Suppressor macrophage treated with lipopolysaccharide for 1 hour (primary cell): ENCODE measurements around the gene TBC1D5.
"Not testable (repeated sequence)": the region's sequence is repeated elsewhere in the genome, so short reads cannot be mapped to it uniquely, and the experiment has no call there.

Experiments
- DNase-seq, 3 donors: peaks; one replicate each; pipeline ENCODE4 v3.0.0-alpha.2; 2020 to 2022

The TBC1D5 gene

DNA sequence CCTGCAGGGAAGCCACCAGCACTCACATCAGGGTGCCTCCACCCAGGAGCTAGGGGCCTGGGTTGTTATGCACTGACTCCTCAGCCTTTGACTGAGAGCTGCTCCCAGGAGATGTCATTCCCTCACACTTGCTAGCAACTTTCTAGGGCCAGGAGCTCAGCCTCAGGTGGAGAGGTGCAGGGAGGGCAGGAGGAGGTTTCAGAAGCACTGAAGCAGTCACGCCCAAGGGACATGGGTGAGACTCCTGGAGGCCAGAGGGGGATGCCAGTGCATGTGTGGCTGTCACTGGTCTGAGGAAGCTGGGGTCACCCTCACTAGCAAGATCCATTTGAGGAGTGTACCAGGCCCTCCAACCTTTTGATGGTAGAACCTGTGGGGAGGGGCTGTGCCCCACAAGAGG is 586.5 kb downstream of the TBC1D5 start:
- DNase-seq, result no peak

DNA sequence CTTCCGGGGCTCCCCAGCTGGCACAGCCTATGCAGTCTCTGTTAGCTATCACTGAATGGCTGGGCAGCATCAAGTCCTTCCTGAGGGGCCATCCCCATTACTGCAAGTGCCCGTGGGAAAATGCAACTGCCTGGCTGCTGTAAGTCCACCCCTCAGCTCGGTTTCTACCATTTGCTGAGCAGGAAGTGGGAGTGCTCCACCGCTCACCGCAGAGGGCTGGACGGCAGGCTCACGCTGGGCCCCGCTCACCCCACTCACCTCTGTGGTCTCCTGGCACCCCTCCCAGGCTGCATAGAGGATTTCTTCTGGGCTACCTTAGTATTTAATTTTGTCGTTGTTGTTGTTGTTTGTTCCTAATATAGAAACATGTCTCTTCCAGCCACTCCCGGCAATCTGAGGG is 587.5 kb downstream of the TBC1D5 start:
- DNase-seq, result no peak

DNA sequence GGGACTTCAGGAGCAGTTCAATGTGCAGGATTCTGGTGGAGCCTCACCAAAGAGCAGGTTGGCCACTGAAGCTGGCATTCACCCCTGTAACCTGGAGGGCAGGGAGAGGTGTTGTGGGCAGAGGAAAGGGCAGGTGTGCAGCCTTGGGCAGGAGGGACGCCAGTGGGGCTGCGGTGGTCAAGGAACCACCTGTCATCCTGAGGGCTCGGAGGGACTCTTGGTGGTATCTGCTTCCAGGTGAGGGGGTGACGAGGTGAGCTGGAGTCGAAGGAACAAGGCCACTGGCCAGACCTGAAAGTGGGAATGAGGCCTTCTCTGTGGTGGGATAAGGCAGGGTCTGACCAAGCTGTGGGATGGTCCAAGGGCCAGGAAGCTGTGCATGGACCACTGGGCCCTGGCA is 588.2 kb downstream of the TBC1D5 start:
- no peak for DNase-seq

DNA sequence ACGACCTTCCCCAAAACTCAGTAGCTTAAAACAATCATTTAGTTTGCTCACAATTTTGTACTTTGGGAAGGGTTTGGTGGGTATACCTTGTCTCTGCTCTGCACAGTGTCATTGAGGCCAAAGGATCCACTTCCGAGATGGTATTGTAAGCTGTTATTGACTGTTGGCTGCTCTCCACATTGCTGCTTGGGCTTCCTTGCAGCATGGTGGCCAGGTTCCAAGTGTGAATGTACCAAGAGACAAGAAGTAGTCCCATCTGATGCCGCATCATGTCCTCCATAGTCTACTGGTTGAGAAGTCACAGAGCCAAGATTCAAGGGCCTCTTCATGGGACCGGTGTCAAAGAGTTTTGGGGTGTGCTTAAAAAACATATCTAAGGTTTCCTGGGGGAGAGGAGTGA is 589.2 kb downstream of the TBC1D5 start:
- DNase-seq, result no peak

DNA sequence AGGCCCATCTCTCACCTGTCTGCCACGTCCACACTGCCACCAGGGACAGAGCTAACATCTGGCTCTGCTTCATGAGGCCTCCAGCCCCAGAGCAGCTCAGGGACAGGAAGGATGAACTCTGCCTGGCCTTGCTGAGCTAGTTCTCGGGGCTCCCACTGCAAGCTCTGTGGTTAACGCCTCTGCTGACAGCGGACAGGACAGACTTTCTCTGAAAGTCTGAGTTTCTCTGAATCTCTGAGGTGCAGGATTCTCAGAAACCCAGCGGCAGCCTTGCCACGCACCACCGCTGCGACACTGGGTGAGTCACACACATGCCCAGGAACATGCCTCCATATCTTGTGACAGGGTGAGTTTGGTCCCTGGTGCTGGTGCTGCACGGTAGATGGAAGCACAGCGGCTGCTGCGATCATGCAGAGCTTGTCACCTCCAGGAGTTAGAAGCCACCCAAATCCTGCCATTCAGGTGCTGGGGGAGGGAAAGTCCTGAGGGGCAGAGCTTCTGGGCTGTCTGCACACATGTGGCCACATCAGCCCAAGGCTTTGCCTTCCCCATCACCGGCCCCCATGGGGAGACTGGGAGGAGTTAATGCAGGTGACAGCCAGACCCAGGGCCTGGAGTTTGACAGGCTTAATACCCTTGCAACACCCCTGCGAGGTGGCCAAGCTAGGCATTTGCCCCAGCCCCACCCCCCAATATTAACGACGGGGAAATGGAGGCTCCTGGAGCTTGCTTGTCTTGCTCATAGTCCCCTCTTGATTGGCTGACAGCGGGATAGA is 590.6 kb downstream of the TBC1D5 start:
- no peak for DNase-seq

DNA sequence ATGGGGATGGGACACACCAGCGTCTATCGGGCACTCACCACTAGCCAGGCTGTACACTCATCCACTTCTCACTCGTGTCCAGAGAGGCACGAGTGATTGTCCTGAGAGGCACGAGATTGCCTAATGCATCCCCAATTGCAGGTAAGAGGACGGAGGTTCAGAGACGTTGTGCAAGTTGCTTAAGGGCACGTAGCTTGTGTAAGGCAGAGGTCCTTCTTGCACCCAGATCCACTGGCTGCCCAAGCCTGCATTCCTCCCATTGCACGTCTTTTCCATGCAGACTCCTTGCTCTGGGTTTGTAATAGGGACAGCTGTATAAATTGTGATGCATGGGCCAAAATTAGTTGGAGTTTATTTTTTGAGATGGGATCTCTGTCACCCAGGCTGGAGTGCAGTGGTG is 593.4 kb downstream of the TBC1D5 start:
- no peak for DNase-seq

DNA sequence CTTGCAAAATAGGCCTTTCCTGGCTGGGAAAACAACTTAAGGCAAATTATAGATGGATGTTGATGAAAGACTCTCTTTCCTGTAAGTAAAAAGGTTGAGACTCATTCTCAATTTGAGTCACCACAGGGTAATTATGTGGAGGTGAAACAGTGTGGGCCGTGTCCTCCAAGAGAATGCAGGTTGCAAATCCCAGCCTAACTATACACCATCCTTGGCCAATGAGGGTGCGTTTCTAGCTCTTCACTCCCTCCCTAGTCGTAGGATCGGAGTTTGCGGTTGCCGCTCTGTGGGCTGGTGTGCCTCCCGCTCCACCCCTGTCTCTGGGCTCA is 597.8 kb downstream of the TBC1D5 start:
- DNase-seq, result no peak

DNA sequence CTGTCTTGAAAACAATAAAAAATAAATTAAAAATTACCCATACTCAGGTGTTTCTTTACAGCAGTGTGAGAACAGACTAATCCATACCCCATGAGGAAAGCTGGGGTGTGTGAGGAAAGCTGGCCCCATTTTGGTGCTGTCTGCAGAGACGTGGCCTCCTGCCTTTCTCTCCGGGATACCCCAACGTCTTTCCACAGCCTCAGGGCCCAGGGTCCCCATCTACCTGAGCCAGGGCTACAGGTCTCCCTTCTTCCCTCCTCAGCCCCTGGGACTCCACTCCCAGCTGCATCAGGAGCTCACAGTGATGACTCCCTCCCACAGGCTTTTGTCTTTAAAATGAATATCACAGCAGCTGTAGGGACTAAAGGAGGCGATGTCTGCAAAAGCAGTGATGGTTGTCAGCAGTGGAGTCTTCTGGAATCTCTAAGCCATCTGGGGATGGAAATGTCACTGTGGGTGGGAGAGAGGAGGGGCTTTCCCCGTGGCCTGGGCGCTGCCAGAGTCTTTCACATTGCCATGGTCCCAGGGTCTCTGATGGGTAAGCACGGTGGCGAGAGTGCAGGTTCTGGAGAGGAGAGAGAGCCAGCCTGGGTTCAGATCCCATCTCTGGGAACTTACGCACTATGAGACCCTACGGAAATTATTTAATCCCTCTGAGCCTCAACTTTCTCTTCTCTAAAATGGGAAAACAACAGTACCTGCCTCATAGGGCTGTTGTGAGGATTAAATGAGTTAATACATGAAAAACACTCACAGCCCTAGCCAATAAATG is 598.4 kb downstream of the TBC1D5 start:
- no peak for DNase-seq

DNA sequence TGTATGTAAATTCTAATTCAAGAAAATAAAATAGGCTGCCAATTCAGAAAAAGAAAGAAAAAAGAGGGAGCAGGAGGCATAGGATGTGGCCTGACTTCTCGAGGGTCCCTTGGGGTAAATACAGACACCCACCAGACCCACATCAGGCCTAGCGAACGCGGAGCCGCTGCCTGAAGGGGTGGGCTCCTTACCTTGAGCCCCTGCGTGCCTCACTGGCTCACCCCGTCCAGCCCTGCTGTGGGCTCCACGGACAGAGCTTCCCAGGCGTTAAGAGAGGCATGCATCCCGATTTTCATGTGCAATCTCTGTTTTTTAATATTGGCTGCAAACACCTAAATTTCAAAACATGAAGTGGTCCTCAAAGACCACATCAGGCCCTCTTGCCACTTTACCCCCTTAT is 599.9 kb downstream of the TBC1D5 start:
- no peak for DNase-seq

DNA sequence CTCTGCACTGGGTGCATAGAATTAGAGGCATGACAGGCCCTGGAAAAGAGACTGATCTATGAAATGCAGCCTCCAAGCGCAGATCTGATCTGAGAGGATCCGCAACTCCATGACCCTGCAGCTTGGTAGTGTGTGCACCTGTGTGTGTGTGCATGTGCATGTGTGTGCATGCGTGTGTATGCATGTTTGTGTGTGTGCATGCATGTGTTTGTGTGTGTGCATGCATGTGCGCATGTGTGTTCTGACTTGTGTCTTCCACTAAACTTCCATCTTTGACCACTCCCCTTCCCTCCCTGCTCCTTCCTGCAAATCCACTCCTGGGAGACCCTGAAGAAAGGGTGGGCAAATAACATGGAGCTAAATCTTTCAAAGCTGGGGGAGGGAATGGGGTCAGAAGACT is 600.7 kb downstream of the TBC1D5 start:
- no peak for DNase-seq

DNA sequence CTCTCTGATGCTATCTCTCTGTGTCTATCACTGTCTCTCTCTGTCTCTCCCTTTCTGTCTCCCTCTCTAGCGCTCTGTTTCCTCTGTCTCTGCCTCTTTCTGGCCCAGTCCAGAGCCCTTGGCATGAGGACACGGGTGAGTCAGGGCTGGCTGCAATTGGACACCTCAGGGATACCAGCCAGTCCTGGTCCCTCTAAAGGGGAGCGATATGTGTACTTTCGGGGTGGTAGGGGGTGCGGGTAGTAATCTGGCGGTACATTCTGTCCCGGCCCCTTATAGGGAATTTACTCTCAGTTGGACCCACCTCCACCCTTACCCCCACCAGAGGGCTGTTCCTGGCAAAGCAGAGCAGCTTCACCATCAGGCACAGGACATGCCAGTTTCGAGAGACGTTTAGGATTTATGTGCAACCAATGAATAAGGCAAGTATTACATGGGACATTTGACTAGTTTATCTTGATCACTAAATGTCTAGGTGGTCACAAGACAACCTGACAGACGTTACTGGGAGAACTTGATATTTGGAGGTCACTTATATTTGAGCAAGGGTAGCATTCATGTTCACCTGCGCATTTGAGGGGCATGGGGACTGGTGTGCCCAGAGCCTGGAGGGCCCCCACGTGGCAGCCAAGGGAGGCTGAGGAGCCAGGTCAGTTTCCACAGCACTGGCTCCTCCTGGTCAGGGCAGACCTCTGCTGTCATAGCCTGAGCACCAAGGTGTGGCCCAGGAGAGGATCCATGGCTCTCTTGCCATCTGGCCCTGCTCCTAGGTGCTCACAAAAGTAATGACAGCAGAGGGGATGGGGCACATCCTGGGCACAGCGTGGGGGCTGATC is 601.5 kb downstream of the TBC1D5 start:
- DNase-seq, result no peak

DNA sequence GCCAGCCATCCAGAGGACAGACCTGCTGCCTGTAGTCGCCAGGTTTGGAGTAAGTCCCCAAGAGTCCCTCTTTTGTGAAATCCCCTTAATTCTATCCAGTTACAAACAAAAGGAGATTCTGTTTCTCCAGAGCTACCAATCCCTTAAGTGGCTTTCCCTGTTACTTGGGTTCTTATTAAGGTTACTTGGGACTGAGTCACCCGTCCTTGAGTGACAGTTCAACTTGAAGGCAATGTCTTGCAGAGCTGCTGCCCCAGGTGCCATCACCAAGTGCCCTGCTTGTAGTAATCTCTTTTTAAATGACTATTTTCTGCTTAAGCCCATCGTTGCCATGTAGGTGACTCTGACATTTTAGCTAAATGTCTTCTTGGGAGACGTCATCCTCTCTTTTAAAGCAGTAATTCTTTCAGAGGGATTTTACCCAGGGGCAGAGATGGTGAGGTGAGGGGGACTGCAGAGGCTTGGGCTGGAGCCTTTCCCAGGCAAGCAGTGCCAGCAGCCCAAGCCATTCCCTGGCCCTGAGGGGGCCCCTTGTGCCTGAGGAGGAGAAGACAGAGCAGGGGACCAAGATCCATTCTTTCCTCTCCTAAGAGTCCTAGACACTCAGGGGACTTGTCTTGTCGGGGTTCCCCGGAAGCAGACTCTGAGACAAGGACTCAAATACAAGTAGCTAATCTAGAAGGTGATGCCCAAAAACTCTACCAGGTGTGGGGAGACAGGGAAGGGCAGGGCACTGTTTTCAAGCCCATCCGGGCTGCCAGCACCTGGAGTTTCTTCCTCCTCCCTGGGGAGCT is 604.0 kb downstream of the TBC1D5 start:
- no peak for DNase-seq

DNA sequence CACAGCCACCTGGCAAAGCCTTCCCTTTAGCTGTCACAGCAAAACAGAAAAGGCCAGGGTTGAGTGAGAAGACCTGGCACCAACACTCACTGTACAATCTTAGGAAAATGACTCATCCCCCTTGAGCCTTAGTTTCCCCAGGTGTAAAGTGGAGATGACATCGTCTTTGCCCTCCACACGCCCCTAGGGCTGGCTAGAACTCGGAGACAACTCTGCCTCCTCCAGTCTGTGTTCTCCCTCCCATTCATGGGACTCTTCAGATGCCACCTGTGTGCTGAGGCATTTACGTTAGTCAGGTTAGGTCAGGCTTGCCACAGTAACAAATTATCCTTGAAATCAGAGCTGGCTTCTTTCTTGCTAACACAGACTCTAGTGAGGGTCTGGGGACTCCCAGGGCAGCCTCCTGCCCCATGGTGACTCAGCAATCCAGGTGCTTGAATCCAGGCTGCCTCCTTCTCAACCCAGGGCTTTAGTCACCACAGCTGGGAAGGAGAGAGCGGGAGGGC is 605.1 kb downstream of the TBC1D5 start:
- no peak for DNase-seq

DNA sequence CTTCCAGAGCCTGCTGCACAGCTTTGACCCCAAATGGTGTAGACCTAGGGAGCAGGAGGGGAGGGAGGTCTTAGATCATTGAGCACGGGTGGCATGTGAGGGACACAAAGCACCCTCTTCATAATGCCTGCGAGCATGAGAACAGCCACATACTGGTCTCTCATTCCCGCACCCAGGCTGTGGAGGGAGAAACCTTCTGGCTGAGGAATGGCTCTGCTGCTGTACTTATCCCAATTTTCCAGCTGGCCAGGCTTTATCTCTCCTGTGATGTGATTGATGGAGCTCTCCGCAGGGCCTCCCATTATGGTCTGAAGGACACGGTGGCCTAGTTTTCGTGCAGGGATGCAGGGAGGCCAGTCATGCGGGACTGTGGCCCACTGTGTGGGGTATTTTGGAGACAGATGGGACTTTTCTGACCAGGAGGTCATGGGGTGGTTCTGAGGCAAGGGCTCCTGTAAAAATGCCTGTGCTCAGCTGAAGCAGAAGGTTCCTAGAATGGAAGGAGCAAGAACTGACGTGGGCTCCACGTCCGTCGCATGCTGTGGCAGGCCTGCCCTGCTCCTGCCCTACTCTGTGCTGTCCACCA is 606.2 kb downstream of the TBC1D5 start:
- DNase-seq, result no peak

DNA sequence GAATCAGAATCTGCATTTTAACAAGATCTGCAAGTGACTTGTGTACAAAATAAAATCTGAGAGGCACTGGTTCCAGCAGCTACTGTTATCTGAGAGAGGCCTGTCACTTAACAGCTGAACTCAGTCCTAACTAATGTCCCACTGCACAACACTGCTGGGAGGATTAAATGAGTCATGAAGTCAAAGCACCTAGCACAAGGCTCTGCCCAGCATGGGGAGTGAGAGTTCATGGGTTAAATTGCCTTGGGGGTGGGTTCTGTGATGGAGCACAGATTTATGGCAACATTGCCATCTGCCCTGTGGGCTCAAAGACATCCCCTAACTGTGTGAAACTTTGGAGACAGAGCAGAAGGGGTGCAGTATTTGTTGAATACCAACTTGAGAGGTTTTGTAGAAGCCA is 606.7 kb downstream of the TBC1D5 start:
- DNase-seq, result no peak

DNA sequence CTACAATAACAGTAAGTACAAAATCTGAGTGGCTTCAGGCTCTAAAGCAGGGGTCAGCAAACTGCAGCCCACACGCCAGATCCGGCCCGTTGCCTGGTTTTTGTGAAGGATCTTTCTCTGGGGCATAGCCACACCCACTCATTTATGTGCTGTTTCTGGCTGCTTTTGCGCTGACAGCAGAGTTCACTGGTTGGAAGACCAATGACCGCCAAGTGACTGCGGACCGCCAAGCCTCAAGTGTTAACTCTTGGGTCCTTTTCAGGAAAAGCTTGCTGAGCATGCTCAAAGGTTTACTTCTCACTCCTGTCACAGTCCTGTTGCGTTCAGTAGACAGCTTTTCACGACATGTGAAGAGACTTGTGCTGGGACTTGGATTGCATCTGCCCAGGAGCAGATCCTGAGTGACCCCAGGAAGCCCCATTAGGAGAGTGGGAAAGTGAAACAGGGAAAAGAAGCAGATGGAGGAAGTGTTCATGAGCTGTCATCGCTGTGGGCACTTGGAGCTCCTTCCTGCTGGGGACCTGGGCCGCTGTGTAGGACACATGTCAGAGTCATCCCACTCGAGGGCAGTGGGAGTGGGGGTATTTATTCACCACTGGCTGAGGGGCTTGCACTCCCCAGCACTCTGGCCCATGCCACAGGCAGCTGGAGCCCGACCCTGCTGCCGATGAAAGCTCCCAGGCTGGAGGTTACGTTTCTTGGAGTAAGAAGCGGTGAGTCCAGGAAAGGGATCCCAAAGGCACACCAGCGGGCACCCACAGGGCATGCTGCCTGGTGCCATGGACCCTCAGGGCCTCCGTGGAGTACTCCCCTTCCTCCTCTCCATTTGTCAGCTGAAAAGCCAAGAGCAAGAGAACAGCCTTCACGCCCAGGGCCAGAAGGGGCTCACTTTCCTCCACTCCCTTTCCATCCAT is 608.5 kb downstream of the TBC1D5 start:
- peak in 1 of 3 donors; percentile 4 for DNase-seq

DNA sequence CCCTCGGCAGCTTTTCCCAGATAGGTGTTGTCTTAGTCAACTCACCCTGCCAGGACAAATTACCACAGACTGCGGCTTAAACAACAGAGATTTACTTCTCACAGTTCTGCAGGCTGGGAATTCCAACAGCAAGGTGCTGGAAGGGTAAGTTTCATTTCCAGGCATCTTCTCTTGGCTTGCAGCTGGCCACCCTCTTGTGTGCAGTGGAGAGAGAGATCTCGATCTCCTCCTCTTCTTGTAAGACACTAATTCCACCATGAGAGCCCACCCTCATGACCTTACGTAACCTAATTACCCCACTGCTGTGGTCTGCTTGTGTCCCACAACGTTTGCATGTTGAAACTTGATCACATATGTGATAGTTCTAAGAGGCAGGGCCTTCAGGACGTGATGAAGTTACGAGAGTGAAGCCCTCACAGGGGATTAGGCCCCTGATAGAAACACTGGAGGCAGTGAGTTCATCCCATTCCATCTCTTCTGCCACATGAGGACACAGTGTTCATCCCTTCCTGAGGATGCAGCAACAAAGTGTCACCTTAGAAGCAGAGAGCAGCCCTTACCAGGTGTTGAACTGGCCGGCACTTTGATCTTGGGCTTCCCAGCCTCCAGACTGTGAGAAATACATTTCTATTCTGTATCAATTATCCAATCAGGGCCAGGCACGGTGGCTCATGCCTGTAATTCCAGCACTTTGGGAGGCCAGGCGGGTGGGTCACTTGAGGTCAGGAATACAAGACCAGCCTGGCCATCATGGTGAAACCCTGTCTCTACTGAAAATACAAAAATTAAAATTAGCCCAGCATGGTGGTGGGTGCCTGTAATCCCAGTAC is 609.9 kb downstream of the TBC1D5 start:
- DNase-seq, result no peak

DNA sequence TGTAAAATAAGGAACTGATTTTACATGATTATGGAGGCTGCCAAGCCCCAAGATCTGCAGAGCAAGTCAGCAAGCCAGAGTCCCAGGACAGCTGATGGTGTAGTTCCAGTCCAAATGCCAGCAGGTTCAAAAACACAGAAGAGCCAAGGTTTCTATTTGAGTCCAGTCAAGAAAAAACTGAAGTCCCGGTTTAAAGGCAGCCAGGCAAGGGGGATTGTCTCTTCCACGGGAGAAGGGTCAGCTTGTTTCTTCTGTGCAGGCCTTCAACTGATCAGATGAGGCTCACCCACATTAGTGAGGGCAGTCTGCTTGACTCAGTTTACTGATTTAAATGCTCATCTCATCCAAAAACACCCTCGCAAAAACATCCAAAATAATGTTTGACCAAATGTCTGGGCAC is 611.5 kb downstream of the TBC1D5 start:
- no peak for DNase-seq

DNA sequence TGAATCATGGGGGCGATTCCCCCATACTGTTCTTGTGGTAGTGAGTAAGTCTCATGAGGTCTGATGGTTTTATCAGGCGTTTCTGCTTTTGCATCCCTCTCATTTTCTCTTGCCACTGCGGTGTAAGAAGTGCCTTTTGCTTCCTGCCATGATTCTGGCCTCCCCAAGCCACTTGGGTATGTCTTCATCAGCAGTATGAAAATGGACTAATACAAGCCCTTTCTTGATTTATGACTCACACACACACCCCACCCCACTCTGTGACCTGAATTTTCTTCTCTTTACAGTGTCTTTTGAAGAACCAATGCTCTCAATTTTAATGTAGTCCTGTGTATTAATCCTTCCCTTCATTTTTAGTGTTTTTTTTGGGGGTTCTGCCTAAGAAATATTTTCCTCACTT is 612.9 kb downstream of the TBC1D5 start:
- DNase-seq, result no peak

DNA sequence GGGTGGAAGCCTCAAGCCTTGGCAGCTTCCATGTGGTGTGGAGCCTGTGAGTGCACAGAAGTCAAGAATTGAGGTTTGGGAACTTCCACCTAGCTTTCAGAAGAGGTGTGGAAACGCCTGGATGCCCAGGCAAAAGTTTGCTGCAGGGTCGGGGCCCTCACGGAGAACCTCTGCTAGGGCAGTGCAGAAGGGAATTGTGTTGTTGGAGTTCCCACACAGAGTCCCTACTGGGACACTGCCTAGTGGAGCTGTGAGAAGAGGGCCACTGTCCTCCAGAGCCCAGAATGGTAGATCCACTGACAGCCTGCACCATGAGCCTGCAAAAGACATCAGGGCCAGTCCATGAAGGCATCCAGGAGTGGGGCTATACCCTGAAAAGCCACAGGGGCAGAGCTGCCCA is 613.8 kb downstream of the TBC1D5 start:
- DNase-seq, result not testable (repeated sequence)
